ENCODE results near the gene KSR1. TPM values are rescaled to one million over a fixed set of nuclear protein-coding genes. Genes with fewer than 3 reads are reported as not detected.

The KSR1 gene
- total and polyA plus RNA-seq, 2 of the 8 experiments (the other 6 are each of a cell fraction or from before 2014, with no cell fraction given), result 14.1 to 34.7 TPM

GRCh38 chr17:27466376-27466742, 10.1 kb downstream of the KSR1 start:
- Histone ChIP-seq H4K20me1 (replicated peaks in 1 of 2; ENCODE audit: control insufficient read depth in 1 of 2, insufficient read depth in 2 of 2, low read length in 2 of 2) (peaks cover 3 to 4% of the 10 kb centered on the region in 2 experiments), H2BK20ac (ENCODE audit: low read length) (no peak overlapping the region), H3K4me2 (ENCODE audit: insufficient read depth in 1 of 2, low read depth in 2 of 2, low read length in 2 of 2) (peak overlapping the region; percentile 6 to 31; a peak in 3 of 4 replicates), H2BK120ac (replicated peaks; ENCODE audit: low read depth, low read length) (no peak overlapping the region), H3K56ac (replicated peaks; ENCODE audit: insufficient read length, low read depth, low read length) (no peak overlapping the region), H2BK5ac (ENCODE audit: low read depth, low read length) (0 out of 2 replicates have a peak overlapping the region, but pooled peaks have one; percentile 9), H3K14ac (ENCODE audit: insufficient read length) (no peak overlapping the region), H2AFZ (ENCODE audit: low read length) (no peak overlapping the region), H3K9me3 (ENCODE audit: insufficient read depth in 2 of 2, low read depth in 1 of 2, low read length in 1 of 2) (no peaks in the 10 kb centered on the region), H3K36me3 (ENCODE audit: control insufficient read depth in 2 of 4, insufficient read depth in 4 of 4, low read length in 3 of 4) (no peaks in the 10 kb centered on the region), H3K79me1 (ENCODE audit: low read depth, low read length) (peaks cover 13% of the 10 kb centered on the region), H3K4me1 (replicated peaks in 1 of 4; ENCODE audit: control insufficient read depth in 3 of 4, insufficient read depth in 4 of 4, low read length in 3 of 4) (peaks cover 11 to 19% (median 14%) of the 10 kb centered on the region in 4 experiments), H3K79me2 (ENCODE audit: control insufficient read depth in 1 of 2, insufficient read depth in 2 of 2, low read length in 2 of 2) (peaks cover 0 to 78% of the 10 kb centered on the region in 2 experiments), H3K27me3 (replicated peaks in 1 of 4; ENCODE audit: control insufficient read depth in 3 of 4, extremely low read depth in 1 of 4, insufficient read depth in 3 of 4, low read length in 3 of 4) (no peaks in the 10 kb centered on the region), H3K23ac (ENCODE audit: insufficient read length) (no peak overlapping the region), H2BK15ac (ENCODE audit: low read length) (no peak overlapping the region), H4K5ac (ENCODE audit: insufficient read length, low read depth, low read length) (no peak overlapping the region), H4K8ac (ENCODE audit: extremely low read depth, insufficient read depth, low read length) (no peak overlapping the region), H3K4me3 (ENCODE audit: extremely low read depth in 1 of 4, insufficient read depth in 2 of 4, low read depth in 3 of 4, low read length in 4 of 4) (no peak overlapping the region), H3K9ac (replicated peaks in 1 of 4; ENCODE audit: extremely low read depth in 1 of 4, low read depth in 3 of 4, low read length in 3 of 4) (no peak overlapping the region), H3K27ac (ENCODE audit: low read depth, low read length) (peak overlapping the region; percentile 20; the same call in 1 of the 2 replicates), H2BK12ac (ENCODE audit: low read depth, low read length) (no peak overlapping the region), H3K18ac (ENCODE audit: extremely low read depth, low read length) (no peak overlapping the region), H4K91ac (replicated peaks; ENCODE audit: insufficient read length, low read length) (no peak overlapping the region), H3K4ac (replicated peaks; ENCODE audit: insufficient read length, low read depth, low read length) (no peak overlapping the region), H2AK5ac (ENCODE audit: low read depth, low read length) (no peak overlapping the region), H3K23me2 (ENCODE audit: low read depth, low read length) (no peaks in the 10 kb centered on the region)
- WGBS, 2 experiments (ENCODE audit: extremely low coverage in 1 of 2, insufficient coverage in 1 of 2, insufficient read length in 1 of 2, insufficient replicate concordance in 2 of 2, low coverage in 1 of 2, low lambda C conversion rate in 2 of 2, missing lambda C conversion rate in 1 of 2), result 39% methylated on average over 3 of the region's 3 CpGs; no CpG with 5 or more reads in 1 of the 2 experiments
- no peak for TF ChIP-seq TCF12 (IDR thresholded peaks at IDR 0.05; ENCODE audit: low read depth, low read length)
- peak; percentile 52 for TF ChIP-seq CTBP2 (IDR thresholded peaks at IDR 0.05; ENCODE audit: borderline replicate concordance, insufficient read depth, insufficient read length, low read length)
- no peak for TF ChIP-seq POLR2AphosphoS5 (IDR thresholded peaks at IDR 0.05; ENCODE audit: low read depth, low read length)
- no peak for TF ChIP-seq GTF2F1 (IDR thresholded peaks at IDR 0.05; ENCODE audit: borderline replicate concordance, low read depth, low read length)
- no peak for TF ChIP-seq GABPA (IDR thresholded peaks at IDR 0.05; ENCODE audit: borderline replicate concordance, insufficient read depth, low read length)
- no peak for TF ChIP-seq EZH2 (IDR thresholded peaks at IDR 0.05; ENCODE audit: low read depth, low read length, severe bottlenecking)
- TF ChIP-seq SIN3A (conservative IDR thresholded peaks at IDR 0.05 in 1 of 2, IDR thresholded peaks at IDR 0.05 in 1 of 2; ENCODE audit: low read depth in 1 of 2, low read length in 2 of 2), result no peak
- DNase-seq (ENCODE audit: low read depth in 1 of 2, low spot score in 2 of 2), result no peak
- POLR2A ChIA-PET (ENCODE audit: partially characterized antibody), result interaction anchor here (1.0 to 1.3 kb wide), 3 partner anchors 8 to 121 kb away, joined by 3 to 6 read pairs (median 4); partner anchors contain the start of gene KSR1
- CTCF ChIA-PET (ENCODE audit: partially characterized antibody), result interaction anchor here (0.7 to 1.5 kb wide), 9 partner anchors 10 to 230 kb away, joined by 3 to 5 read pairs (median 3); partner anchors contain the start of gene KSR1
- FAIRE-seq, result no peak

All from H1 (cell line).